AG04449 (cell line): ENCODE data around the gene SLIT3.

Experiments used
- CTCF ChIA-PET: fragments of 350-600 bp; formaldehyde crosslinking; extraction: SDS; loops from one replicate; lab custom pipeline; 2021; ENCODE audit warnings: antibody characterized with exemption; lab: Yijun Ruan, JAX
- POLR2A ChIA-PET: fragments of 400-600, 350-600 bp; formaldehyde crosslinking; extraction: SDS; loops from one replicate; lab custom pipeline; 2020; ENCODE audit warnings: antibody characterized with exemption, inconsistent platforms; lab: Yijun Ruan, JAX
- DNase-seq: peaks from one replicate; pipeline ENCODE4 v3.0.0-alpha.2; 2010; ENCODE audit warnings: low read depth, low spot score
- H3K4me3 ChIP-seq: 2 replicates; pipeline ENCODE4 v1.5.1; 2011; ENCODE audit warnings: low read depth, mild to moderate bottlenecking, control low read depth, low read length
- CTCF ChIP-seq: IDR thresholded peaks from one replicate; pipeline ENCODE4 v1.5.1; 2011; ENCODE audit warnings: mild to moderate bottlenecking, moderate library complexity, low read length, control low read depth, inconsistent platforms; ENCODE audit not compliant: insufficient read depth; ENCODE audit errors: missing control alignments

Gene SLIT3

GRCh38 chr5:168842571-168843205, 458.3 kb downstream of the SLIT3 start:
- DNase-seq = no peak
- ChIA-PET CTCF (no interaction called here), POLR2A (no interaction called here)
- no peak for TF ChIP-seq CTCF
- no peak overlapping the region for H3K4me3 ChIP-seq

DNA sequence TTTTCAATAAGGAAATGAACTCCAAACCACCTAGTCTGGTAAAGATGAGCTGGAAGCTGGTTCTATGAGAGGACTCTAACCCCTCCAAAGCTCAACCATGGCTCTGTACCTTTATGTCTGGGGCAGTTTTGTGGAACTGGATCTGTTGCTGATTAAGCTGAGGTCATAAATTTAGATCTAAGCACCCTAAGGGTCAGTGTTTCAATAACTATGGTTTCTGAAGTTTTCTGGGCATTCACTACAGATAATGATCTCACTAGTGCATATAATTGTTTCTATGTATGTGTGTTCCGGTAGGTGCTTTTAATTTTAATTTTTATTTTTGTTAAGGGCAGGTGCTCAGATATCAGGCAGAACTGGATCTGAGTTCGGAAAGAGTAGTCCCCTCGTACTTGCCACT, 463.1 kb downstream of the SLIT3 start:
- ChIA-PET CTCF (interaction anchor here (1.0 kb wide), 1 partner anchor 159 kb away, joined by 3 read pairs; no protein-coding TSS in a partner anchor), POLR2A (no interaction called here)
- H3K4me3 ChIP-seq = no peak overlapping the region
- no peak for TF ChIP-seq CTCF
- no peak for DNase-seq

- TF ChIP-seq CTCF = no peak
- POLR2A ChIA-PET = no interaction called here
- CTCF ChIA-PET = interaction anchor here (1.0 kb wide), 1 partner anchor 158 kb away, joined by 3 read pairs; no protein-coding TSS in a partner anchor
- DNase-seq = no peak
- no peak overlapping the region for H3K4me3 ChIP-seq
These were observed 464.2 kb downstream of the SLIT3 start for GRCh38 chr5:168836603-168837231.

DNA sequence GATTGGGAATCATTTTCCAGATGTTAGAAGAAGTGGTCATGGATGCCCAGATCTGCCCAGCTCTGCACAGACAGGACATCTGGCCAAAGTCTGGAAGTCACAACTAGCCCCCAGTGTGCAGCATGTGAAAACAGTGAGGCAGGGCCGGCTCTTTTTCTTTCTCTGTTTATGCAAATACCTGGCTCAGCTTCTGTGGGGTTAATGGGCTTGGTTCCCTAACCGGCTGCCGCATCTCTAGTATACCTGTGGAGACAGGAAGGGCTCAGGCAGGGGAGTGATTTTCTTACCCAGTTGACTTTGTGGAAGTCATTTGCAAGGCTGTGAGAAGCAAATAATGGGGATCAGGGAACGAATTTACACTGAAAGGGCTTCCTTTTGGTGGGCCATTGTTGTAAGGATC, 467.0 kb downstream of the SLIT3 start:
- H3K4me3 ChIP-seq = no peak overlapping the region
- no peak for DNase-seq
- ChIA-PET POLR2A (no interaction called here), CTCF (no interaction called here)
- no peak for TF ChIP-seq CTCF

DNA sequence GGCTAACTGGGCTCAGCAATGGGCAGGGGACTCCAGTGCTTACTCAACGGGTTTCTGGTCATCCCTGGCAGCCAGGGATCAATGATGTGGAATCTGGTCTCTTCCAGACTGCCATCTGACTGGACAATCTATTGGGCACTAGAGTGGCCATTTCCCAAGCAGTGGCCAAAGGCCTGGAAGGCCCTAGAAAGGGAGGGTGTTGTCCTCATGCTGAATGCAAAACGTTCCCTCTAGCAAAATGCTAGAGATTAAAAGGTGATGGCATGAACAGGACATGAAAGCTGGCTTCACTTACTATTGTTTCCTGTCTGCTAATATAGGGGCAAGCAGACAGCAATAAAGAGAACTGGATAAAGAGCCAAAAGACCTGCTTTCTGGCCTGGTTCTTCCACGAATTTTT, 467.6 kb downstream of the SLIT3 start:
- DNase-seq = no peak
- no peak overlapping the region for H3K4me3 ChIP-seq
- CTCF ChIA-PET = no interaction called here
- POLR2A ChIA-PET = no interaction called here
- TF ChIP-seq CTCF = no peak

GRCh38 chr5:168832308-168832707, 468.6 kb downstream of the SLIT3 start:
- TF ChIP-seq CTCF = no peak
- CTCF ChIA-PET = no interaction called here
- H3K4me3 ChIP-seq = no peak overlapping the region
- DNase-seq = no peak
- POLR2A ChIA-PET = no interaction called here
